NCI-H2227 (cell line): ENCODE measurements around the gene VPREB1.
"Not testable (repeated sequence)": the region's sequence is repeated elsewhere in the genome, so short reads cannot be mapped to it uniquely, and the experiment has no call there.

Experiments
- DNase-seq: peaks from one replicate; lab custom pipeline; 2025; ENCODE audit not compliant: unreplicated experiment; lab: John Stamatoyannopoulos, UW

VPREB1 gene

GRCh38 chr22:22213231-22213630 lies 31.4 kb upstream of the VPREB1 start:
- no peak for DNase-seq

- DNase-seq = no peak
Observed at GRCh38 chr22:22214819-22215329, 29.7 kb upstream of the VPREB1 start.

GRCh38 chr22:22215659-22216449 lies 28.7 kb upstream of the VPREB1 start:
- no peak for DNase-seq

GRCh38 chr22:22216450-22216959 lies 28.1 kb upstream of the VPREB1 start:
- DNase-seq = no peak

- no peak for DNase-seq
Observed at GRCh38 chr22:22218302-22218701, 26.3 kb upstream of the VPREB1 start.

- DNase-seq = no peak
Observed at GRCh38 chr22:22219140-22219996, 25.2 kb upstream of the VPREB1 start.

GRCh38 chr22:22221043-22221442 lies 23.5 kb upstream of the VPREB1 start:
- DNase-seq = not testable (repeated sequence)

GRCh38 chr22:22226448-22227187 lies 18.0 kb upstream of the VPREB1 start:
- DNase-seq = no peak

GRCh38 chr22:22228421-22228820 lies 16.2 kb upstream of the VPREB1 start:
- no peak for DNase-seq

- no peak for DNase-seq
Observed at GRCh38 chr22:22228921-22229320, 15.7 kb upstream of the VPREB1 start.

- no peak for DNase-seq
Observed at GRCh38 chr22:22229683-22230420, 14.7 kb upstream of the VPREB1 start.

- DNase-seq = no peak
Observed at GRCh38 chr22:22230438-22230837, 14.1 kb upstream of the VPREB1 start.

- DNase-seq = no peak
Observed at GRCh38 chr22:22233081-22233480, 11.5 kb upstream of the VPREB1 start.

GRCh38 chr22:22235558-22235957 lies 9.0 kb upstream of the VPREB1 start:
- no peak for DNase-seq

- DNase-seq = no peak
Observed at GRCh38 chr22:22237521-22237920, 7.1 kb upstream of the VPREB1 start.

GRCh38 chr22:22239311-22239939 lies 5.2 kb upstream of the VPREB1 start:
- DNase-seq = no peak

- DNase-seq = no peak
Observed at GRCh38 chr22:22241554-22241898, 3.1 kb upstream of the VPREB1 start.

GRCh38 chr22:22242488-22242887 lies 2.1 kb upstream of the VPREB1 start:
- DNase-seq = no peak

- DNase-seq = no peak
Observed at GRCh38 chr22:22243033-22243680, 1.4 kb upstream of the VPREB1 start.
